ENCODE measurements around the gene ATIC. TPM values are rescaled to one million over a fixed set of nuclear protein-coding genes. Genes with fewer than 3 reads are reported as not detected.

The ATIC gene
- polyA plus RNA-seq, 3 donors = 20.8 to 32.3 (median 21.6) TPM

- H3K9me3 ChIP-seq (replicated peaks in 1 of 2; ENCODE audit: control insufficient read depth in 1 of 2, insufficient read depth in 1 of 2, low read length in 2 of 2) = no peaks in the 10 kb centered on the region
- H3K27ac ChIP-seq (ENCODE audit: low read depth in 1 of 2, low read length in 2 of 2) = no peak overlapping the region
- Mint-ChIP-seq H3K4me3 (no peak overlapping the region), H3K36me3 (no peaks in the 10 kb centered on the region), H3K9me3 (peaks cover 0 to 10% (median 2%) of the 10 kb centered on the region in 7 donors), H3K27ac (no peak overlapping the region), H3K27me3 (ENCODE audit: low read depth in 3 of 3) (peaks cover 3 to 6% (median 5%) of the 10 kb centered on the region in 3 donors), H3K4me1 (no peaks in the 10 kb centered on the region)
- DNase-seq = no peak
- no peaks in the 10 kb centered on the region for H4K20me1 ChIP-seq (ENCODE audit: insufficient read depth, low read length)
- H2AFZ ChIP-seq (ENCODE audit: insufficient read depth, low read depth, low read length, poor library complexity, severe bottlenecking) = no peak overlapping the region
- TF ChIP-seq, protein P1, sequence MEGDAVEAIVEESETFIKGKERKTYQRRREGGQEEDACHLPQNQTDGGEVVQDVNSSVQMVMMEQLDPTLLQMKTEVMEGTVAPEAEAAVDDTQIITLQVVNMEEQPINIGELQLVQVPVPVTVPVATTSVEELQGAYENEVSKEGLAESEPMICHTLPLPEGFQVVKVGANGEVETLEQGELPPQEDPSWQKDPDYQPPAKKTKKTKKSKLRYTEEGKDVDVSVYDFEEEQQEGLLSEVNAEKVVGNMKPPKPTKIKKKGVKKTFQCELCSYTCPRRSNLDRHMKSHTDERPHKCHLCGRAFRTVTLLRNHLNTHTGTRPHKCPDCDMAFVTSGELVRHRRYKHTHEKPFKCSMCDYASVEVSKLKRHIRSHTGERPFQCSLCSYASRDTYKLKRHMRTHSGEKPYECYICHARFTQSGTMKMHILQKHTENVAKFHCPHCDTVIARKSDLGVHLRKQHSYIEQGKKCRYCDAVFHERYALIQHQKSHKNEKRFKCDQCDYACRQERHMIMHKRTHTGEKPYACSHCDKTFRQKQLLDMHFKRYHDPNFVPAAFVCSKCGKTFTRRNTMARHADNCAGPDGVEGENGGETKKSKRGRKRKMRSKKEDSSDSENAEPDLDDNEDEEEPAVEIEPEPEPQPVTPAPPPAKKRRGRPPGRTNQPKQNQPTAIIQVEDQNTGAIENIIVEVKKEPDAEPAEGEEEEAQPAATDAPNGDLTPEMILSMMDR (IDR thresholded peaks at IDR 0.05) = no peak
- no peak overlapping the region for H3K4me2 ChIP-seq (replicated peaks; ENCODE audit: extremely low read depth, low read length, poor library complexity, severe bottlenecking)
- H3K79me2 ChIP-seq (ENCODE audit: insufficient read depth, low read length) = no peaks in the 10 kb centered on the region
- no peak overlapping the region for H3K4me3 ChIP-seq (replicated peaks in 1 of 3; ENCODE audit: low read depth in 2 of 3, low read length in 3 of 3)
- H3K27me3 ChIP-seq (ENCODE audit: control insufficient read depth in 2 of 2, insufficient read depth in 2 of 2, low read length in 2 of 2) = no peaks in the 10 kb centered on the region
- H3K4me1 ChIP-seq (ENCODE audit: control insufficient read depth in 1 of 2, insufficient read depth in 2 of 2, low read length in 2 of 2) = no peaks in the 10 kb centered on the region
- intact Hi-C loops (cut with micrococcal nuclease) = no loop called here
- 100% methylated on average over 1 of the region's 3 CpGs for WGBS (ENCODE audit: insufficient coverage)
- H3K36me3 ChIP-seq (replicated peaks in 1 of 2; ENCODE audit: control insufficient read depth in 1 of 2, insufficient read depth in 2 of 2, low read length in 2 of 2) = no peaks in the 10 kb centered on the region
- H3K9ac ChIP-seq (ENCODE audit: insufficient read depth, low read length, poor library complexity, severe bottlenecking) = no peak overlapping the region
These were observed 33.9 kb upstream of the ATIC start for GRCh38 chr2:215277944-215278343.

DNA sequence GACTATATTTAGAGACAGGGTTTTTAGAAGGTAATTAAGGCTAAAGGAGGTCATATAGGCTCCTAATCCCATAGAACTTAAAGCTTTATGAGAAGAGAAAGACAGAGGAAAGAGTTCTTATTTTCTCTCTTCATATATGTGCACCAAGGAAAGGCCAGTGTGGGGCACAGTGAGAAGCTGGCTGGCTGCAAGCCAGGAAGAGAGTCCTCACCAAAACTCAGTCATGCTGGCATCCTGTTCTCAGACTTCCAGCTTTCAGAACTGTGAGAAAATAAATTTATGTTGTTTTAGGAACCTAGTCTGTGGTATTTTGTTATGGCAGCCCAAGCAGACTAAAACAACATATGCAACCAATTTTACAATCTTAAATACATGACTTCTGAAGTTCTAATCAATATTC is 31.5 kb upstream of the ATIC start:
- no peak overlapping the region for H3K4me2 ChIP-seq (replicated peaks; ENCODE audit: extremely low read depth, low read length, poor library complexity, severe bottlenecking)
- no peak overlapping the region for H3K4me3 Mint-ChIP-seq
- no peak for DNase-seq
- no peak overlapping the region for H3K27ac Mint-ChIP-seq
- H2AFZ ChIP-seq (ENCODE audit: insufficient read depth, low read depth, low read length, poor library complexity, severe bottlenecking) = no peak overlapping the region
- no peaks in the 10 kb centered on the region for H3K4me1 Mint-ChIP-seq
- no peaks in the 10 kb centered on the region for H4K20me1 ChIP-seq (ENCODE audit: insufficient read depth, low read length)
- no peaks in the 10 kb centered on the region for H3K9me3 ChIP-seq (replicated peaks in 1 of 2; ENCODE audit: control insufficient read depth in 1 of 2, insufficient read depth in 1 of 2, low read length in 2 of 2)
- no peaks in the 10 kb centered on the region for H3K27me3 ChIP-seq (ENCODE audit: control insufficient read depth in 2 of 2, insufficient read depth in 2 of 2, low read length in 2 of 2)
- no peak overlapping the region for H3K27ac ChIP-seq (ENCODE audit: low read depth in 1 of 2, low read length in 2 of 2)
- H3K4me1 ChIP-seq (ENCODE audit: control insufficient read depth in 1 of 2, insufficient read depth in 2 of 2, low read length in 2 of 2) = no peaks in the 10 kb centered on the region
- H3K4me3 ChIP-seq (replicated peaks in 1 of 3; ENCODE audit: low read depth in 2 of 3, low read length in 3 of 3) = no peak overlapping the region
- no peaks in the 10 kb centered on the region for H3K36me3 ChIP-seq (replicated peaks in 1 of 2; ENCODE audit: control insufficient read depth in 1 of 2, insufficient read depth in 2 of 2, low read length in 2 of 2)
- H3K27me3 Mint-ChIP-seq (ENCODE audit: low read depth in 3 of 3) = peaks cover 3 to 6% (median 6%) of the 10 kb centered on the region in 3 donors
- no peaks in the 10 kb centered on the region for H3K79me2 ChIP-seq (ENCODE audit: insufficient read depth, low read length)
- no peaks in the 10 kb centered on the region for H3K36me3 Mint-ChIP-seq
- H3K9ac ChIP-seq (ENCODE audit: insufficient read depth, low read length, poor library complexity, severe bottlenecking) = no peak overlapping the region
- peaks cover 0 to 10% (median 2%) of the 10 kb centered on the region in 7 donors for H3K9me3 Mint-ChIP-seq
- intact Hi-C loops (cut with micrococcal nuclease) = no loop called here
- TF ChIP-seq, protein P1 (IDR thresholded peaks at IDR 0.05) = no peak
